HG03060 (cell line): ENCODE measurements around the gene LARP4.
"Not testable (repeated sequence)": the region's sequence is repeated elsewhere in the genome, so short reads cannot be mapped to it uniquely, and the experiment has no call there.

Experiments used
- ATAC-seq: cut with Tn5 transposase; IDR thresholded peaks from one replicate; pipeline ENCODE4 v1.9.1; 2021; ENCODE audit warnings: low read depth, moderate number of reproducible peaks; ENCODE audit not compliant: unreplicated experiment

Gene LARP4

GRCh38 chr12:50400638-50401499 lies at the start of gene LARP4:
Gene LARP4 (plus strand): TSS chr12:50400885. CDS start chr12:50401011, 126 bp downstream.
- ATAC-seq: peak; percentile 45

GRCh38 chr12:50351120-50352043 lies 49.3 kb upstream of the LARP4 start:
- no peak for ATAC-seq

DNA sequence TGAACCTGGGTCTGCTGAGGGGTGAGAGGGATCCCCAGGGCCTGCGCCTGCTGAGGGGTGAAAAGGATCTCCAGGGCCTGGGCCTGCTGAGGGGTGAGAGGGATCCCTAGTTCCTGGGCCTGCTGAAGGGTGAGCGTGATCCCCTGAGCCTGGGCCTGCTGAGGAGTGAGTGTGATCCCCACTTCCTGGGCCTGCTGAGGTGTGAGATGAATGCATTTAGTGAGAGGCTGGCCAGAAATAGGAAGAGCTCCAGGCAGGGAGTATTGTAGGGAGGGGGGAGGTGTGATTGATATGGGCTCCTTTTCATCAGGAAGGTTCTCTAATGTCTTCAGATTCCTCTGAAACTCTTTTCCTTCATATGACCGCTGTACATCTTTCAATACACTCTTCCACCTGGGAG lies 47.3 kb upstream of the LARP4 start:
- no peak for ATAC-seq

GRCh38 chr12:50353869-50354593 lies 46.7 kb upstream of the LARP4 start:
- ATAC-seq: no peak

DNA sequence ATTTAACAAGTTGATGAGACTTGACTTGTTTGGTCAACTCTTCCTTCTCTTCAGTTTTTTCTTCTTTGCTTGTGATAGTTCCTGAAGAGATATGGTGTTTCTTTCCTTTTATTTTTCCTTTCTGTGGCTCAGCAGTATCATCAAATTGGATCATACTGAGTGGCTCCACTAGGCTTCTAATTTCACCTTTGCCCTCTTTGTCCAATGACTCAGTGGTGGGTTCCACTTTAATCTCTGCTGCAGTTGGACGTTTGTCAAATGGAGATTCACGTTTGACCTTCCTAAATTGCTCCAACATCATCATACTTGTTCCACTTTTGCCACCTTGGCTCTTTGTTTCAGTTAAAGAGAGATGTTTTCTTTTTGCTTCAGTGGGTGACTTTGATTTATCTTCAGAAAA lies 45.8 kb upstream of the LARP4 start:
- ATAC-seq: no peak

- ATAC-seq: no peak
Measured at GRCh38 chr12:50355365-50355764, 45.3 kb upstream of the LARP4 start.

- ATAC-seq: no peak
Measured at GRCh38 chr12:50362671-50363070, 38.0 kb upstream of the LARP4 start.

DNA sequence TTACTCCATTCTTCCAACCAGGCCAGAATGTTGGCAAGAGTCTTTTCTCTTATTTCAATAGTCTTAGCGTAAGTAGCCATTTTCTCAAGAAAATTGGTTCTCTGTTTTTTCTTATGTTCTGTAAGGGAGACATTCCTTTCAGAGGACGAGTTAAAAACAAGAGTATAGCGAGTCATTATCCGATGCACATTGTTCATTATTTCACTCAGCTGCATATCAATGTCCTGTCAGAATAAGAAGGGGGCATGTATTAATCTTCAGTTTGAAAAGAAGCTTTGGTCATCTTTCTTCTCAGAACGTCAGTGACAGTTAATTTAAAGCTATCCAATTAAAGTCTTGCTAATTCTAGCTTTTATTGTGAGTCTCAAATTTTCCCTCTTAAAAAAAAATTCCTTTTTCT lies 37.5 kb upstream of the LARP4 start:
- ATAC-seq: no peak

- ATAC-seq: no peak
Measured at GRCh38 chr12:50365709-50366406, 34.8 kb upstream of the LARP4 start.

DNA sequence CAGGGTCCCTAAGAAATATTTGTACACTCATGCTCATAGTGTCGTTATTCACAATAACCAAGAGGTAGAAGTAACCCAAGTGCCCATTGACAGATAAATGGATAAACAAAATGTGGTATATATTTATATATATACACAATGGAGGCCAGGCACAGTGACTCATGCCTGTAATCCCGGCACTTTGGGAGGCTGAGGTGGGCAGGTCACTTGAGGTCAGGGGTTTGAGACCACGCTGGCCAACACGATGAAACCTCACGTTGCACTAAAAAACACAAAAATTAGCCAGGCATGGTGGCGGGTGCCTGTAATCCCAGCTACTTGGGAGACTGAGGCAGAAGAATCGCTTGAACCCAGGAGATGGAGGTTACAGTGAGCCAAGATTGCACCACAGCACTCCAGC lies 30.0 kb upstream of the LARP4 start:
- ATAC-seq: not testable (repeated sequence)

GRCh38 chr12:50375802-50376201 lies 24.9 kb upstream of the LARP4 start:
- no peak for ATAC-seq

DNA sequence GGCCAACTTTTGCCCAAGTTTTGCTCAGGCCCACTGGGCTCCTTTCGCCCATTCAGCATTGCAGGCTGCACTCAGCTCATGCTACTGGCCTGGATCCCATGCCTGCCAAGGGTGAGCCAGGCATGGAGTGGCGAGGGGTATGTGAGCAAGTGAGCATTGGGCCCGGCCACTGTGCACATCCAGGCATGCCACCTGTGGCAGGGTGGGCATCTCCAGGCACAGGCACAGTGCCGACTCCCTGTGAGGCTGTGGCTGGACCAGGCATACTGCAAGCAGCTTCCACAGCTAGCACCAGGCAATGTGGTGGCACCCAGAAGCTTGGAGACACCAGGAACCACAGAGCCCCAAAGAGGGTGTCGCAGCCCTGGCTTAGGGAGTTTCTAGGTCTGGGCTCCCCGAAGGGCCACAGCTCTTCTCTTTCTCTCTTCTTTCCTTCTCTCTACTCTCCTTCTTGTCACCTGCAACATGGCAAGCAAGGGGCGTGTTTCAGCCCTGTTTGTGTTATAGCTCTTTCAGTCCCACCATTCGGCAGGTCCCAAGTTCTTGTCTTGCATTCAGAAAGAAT lies 19.8 kb upstream of the LARP4 start:
- no peak for ATAC-seq

- ATAC-seq: no peak
Measured at GRCh38 chr12:50387487-50387886, 13.2 kb upstream of the LARP4 start.

DNA sequence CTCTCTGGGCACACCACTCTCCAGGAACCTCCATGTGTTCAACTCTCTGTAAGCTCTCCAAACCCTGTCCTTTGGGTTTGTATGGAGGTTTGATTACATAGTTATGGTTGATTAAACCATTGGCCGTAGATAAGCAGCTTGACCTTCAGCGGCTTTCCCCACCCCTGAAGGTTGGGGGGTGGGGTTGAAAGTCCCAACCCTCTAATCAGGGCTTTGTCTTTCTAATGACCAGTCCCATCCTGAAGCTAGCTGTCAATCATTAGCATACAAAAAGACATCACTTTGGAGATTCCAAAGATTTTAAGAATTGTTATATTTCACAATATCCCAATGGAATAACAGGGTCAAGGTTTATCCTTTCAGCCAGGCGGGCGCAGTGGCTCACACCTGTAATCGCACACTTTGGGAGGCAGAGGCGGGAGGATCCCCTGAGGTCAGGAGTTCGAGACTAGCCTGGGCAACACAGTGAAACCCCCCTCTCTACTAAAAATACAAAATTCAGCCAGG lies 12.7 kb upstream of the LARP4 start:
- ATAC-seq: no peak

DNA sequence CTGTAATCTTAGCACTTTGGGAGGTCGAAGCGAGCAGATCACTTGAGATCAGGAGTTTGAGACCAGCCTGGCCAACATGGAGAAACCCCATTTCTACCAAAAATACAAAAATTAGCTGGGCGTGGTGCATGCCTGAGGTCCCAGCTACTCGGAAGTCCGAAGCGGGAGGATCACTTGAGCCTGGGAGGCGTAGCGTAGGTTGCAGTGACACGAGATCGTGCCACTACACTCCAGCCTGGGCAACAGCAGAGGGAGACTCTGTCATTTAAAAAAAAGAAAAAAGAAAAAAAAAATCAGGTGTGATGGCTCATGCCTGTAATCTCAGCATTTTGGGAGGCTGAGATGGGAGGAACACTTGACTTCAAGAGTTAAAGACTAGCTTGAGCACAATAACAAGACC lies 11.9 kb upstream of the LARP4 start:
- not testable (repeated sequence) for ATAC-seq

DNA sequence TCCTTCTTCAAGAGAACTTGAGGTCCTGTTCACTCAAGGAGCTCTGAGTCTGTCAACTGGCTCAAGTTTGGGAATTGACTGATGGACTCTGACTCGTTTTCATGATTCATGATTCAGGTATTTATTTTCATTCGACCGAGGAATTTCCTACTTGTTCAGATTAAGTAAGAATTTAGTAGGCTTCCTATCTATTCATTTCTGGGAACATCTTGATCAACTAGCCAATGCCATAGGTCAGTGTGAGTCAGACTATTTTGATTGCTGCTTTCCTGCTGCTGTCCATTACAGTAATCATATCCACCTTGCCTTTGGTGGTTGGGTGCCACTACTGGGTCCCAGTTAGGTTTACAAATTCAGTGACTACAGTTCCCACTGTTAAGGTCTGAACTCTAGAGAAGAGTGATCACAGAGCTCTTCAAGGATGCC lies 10.4 kb upstream of the LARP4 start:
- no peak for ATAC-seq

GRCh38 chr12:50394469-50395029 lies 6.1 kb upstream of the LARP4 start:
- no peak for ATAC-seq

DNA sequence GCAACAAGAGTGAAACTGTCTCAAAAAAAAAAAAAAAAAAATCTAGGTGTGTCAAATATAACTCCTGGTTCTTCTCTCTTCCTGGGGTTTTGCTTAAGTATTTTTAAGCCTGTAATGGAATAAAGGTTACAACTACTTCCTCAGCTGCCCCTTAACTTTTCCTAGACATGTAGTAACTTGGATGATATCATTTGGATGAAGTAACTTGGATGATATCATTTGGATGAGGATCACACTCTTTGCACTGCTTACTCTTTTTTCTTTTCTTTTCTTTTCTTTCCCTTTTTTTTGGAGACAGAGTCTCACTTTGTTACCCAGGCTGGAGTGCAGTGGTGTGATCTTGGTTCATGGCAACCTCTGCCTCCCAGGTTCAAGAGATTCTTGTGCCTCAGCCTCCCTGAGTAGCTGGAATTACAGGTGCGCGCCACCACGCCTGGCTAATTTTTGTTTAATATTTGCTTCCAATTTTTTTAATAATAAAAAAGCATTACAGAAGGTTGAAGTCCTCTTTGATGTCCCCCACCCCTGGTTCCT lies 3.5 kb upstream of the LARP4 start:
- ATAC-seq: no peak

DNA sequence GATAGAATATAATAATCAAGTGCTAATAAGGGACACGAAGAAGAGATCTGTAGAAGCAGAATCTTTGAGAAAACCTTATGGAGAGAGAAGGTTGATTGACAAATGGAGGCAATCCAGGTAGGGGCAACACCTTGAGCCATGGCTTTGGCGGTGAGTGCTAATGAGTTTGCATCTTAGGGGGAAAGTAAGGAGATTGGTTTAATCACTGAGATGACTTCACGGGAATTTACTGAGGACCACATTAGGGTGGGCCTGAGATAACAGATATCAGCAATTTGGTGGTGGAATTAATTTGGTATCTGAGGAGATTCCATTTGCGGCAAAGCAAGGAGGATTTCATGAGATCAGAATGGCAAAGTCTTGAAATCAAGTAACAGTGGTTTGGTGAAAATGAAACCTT lies 1.8 kb upstream of the LARP4 start:
- no peak for ATAC-seq
